Hematopoietic multipotent progenitor cell treated with erythropoietin and hydrocortisone succinate and interleukin-3 and kit ligand, for 4 days (in vitro differentiated cells): ENCODE results near the gene CFAP410.

ENCODE experiments used
- DNase-seq: peaks from one replicate; pipeline ENCODE4 v3.0.0-alpha.2; 2015

The CFAP410 gene

DNA sequence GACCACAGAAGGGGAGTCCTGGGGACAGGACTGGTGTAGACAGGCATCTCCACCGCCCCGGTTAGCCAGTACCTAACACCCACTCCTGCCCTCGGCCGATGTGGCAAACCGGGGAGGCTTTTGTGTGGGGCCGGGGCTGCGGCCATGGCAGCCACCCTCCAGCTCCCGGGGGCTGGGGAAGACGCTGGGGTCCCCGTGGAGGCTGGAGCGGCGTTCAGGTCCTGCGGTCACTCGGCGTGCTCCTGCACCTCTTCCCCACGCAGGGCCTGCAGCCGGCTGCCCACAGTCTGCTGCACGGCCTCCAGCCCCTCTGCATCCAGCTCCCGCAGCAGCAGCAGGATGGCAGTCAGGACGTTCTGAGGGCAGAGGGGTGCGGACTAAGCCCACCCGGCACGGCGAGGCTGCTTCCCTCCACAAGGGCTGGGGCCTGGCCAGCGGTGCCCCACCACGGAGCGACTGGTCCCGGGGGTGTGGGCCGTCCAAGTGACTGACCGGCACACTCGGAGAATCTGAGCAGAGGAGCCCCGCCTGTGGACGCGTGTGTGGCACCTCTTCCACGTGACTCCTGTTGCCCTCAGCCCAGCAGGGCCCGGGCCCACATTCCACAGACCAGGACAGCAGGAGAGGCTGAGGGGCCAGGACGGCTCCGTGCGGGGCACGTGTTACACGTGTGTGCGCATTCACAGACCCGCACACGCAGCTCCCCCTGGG, 9.1 kb downstream of the CFAP410 start:
- no peak for DNase-seq

DNA sequence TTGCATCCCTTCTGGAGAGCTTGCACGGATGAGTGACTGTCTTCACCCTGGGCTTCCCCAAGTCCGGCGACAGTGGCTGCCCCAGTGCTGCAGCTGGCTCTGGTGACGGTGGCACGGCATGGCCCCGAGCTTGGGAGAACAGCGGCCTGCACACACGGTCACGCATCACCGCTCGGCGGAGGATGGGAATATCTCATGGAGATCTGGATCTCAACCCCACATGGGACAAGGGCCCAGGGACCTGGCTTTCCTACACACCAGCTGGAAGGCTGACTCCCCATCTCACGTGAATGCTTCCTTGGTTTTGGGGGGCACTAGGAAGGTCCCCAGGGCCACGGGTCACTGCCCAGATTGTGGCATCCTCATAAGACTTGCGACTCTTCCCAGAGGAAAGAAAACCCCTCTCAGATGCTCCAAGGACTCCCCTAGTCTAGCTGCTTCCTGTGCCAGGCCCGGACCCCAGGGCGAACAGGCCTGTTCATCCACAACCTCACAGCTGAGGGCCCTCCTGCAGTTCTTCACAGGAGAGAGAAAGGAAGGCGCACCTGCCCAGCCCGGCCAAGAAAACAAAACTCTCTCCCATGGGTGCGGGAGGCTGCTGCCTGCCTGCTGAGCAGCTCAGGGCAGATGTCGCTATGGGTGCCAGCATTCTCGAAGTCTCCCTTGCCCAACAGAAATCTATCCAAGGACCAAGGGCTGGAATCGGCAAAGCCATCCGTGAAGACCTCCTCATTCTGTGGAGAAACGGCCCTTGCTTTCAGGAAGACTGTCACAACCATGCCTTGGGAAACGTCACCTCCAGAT, 9.9 kb downstream of the CFAP410 start:
- DNase-seq = no peak

DNA sequence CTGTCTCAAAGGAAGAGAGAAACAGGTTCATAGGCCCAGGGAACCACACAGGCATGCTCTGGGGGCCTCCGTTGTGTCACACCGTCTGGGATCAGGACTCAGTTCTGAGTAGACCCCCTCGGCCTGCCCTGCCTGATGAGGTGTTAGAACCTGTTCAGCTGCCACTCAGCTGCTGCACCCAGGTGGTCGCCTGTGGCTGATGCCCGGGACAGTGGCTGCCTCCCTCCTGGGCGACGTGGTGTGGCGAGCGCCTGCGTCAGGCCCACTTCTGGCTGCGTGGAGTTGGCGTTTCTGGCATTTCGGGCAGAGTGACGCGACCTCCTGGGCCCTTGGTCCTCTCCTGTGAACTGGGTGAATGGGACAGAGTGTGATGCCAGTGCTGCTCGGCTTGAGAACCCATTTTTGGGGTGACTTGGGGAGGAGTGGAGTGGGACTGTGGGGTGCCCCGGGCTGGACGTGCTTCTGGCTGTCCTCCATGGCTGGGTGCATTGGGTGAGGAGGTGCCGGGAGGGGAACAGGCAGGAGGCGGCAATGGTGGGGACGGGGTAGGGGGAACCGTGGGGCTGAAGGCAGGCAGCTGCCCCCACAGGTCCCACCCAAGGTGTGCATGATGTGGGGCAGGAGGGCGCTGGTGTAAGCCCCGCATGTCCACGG, 10.8 kb downstream of the CFAP410 start:
- no peak for DNase-seq

- no peak for DNase-seq
These were observed 11.6 kb downstream of the CFAP410 start for GRCh38 chr21:44327603-44327974.

DNA sequence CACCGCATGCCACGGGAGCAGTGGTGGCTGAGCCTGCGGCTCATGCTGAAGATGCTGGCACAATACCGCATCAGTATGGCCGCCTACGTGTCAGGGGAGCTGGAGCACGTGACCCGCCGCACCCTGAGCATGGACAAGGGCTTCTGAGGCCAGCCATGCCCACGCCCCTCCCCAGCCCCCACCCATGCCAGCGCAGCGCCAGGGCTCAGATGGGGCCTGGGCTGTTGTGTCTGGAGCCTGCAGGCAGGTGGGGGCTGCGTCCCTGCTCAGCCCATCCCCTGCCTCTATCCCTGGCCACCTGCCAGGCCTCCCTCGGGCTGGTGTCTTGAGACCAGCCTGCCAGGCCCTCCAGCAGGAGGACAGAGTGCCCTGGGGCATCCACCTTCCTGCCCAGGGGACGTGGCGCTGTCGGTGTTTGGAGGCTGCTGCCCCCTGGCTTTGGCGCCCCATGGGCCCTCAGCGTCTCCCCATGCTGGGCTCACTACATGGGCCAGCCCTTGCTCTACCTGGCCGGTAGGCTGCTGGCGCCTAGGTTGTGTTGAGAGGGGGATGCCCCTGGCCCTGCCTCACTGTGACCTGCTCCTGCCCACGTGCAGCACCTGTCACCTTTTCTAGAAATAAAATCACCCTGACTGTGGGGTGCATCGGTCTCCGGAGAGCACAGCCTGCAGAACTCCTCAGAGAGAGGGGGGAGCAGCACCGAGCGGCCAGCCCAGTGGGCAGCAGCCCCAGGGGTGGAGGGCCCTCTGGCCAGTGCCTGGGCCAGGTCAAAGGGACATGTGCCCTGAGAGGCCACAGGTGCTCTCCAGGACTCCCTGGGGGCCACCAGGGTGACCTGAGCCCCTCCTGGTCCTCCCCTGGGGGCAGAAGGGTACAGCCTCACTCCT, 12.2 kb downstream of the CFAP410 start:
- DNase-seq = no peak

- no peak for DNase-seq
These were observed 12.9 kb downstream of the CFAP410 start for GRCh38 chr21:44326272-44326647.

DNA sequence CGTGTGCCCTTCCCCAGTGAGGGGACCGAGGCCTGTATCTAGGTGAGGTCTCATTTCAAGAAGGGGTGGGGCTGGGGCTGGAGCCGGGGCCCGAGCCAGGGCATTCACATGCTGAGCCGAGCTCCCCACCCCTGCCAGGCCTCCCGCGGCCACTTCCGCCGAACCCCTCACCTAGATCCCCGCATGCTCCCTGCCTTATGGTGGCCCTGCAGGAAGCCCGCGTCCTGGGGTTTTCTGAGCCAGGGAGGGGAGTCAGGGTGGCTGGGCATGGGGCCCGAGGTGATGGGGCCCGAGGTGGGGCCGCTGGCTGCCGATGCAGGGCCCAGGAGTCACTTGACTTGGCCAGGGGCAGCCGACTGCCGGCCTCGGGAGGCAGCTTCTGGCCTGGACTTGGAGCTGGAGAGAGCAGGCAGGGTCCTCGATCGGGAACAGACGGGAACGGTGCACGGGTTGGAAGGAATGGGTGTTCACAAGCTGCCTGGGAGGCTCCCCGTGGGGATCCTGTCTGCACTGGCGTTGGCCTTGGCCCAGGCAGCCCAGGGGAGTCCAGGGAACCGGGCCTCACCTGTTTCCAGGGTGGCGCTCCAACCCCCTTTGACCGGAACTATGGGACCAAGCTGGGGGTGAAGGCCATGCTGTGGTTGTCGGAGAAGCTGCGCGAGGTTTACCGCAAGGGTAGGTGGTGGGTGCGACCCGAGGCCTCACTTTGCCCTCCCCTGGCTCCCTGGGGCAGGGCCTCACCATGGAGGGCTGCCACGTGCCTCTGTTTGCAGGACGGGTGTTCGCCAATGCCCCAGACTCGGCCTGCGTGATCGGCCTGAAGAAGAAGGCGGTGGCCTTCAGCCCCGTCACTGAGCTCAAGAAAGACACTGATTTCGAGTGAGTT, 13.6 kb downstream of the CFAP410 start:
- no peak for DNase-seq

- no peak for DNase-seq
These were observed 14.4 kb downstream of the CFAP410 start for GRCh38 chr21:44324854-44325107.

DNA sequence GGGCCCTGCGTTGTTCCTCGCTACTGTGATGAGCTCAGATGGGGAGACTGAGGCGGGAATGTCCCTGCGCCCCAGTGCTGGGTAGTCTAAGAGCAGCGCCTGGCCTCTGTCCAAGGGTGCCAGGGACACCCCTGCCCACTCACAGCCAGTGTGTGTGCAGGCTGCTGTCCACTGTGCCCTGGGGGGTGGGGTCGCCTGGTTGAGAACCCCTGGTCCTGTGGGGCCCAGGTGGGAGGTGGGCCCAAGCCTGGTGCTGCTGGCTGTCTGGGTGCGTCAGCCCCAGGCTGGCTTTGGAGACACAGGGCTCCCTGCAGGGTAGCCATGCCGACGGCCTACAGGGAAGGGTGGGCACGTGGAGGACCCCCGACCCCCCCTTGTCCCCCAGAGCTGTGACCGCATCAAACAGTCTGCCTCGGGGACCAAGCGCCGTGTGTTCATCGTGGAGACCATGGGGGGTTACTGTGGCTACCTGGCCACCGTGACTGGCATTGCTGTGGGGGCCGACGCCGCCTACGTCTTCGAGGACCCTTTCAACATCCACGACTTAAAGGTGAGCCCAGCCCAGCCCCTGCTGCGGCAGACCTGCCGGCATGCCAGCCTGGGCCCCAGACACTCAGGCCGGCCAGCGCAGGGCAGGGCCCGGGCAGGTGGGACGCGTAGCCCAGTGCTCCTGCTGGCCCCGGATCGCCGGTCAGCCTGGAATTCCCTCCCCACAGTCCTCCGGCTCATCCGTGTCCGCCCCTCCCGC, 14.9 kb downstream of the CFAP410 start:
- DNase-seq = no peak

- DNase-seq = no peak
These were observed 15.6 kb downstream of the CFAP410 start for GRCh38 chr21:44323591-44323990.

- no peak for DNase-seq
These were observed 16.4 kb downstream of the CFAP410 start for GRCh38 chr21:44322621-44323325.

GRCh38 chr21:44321846-44322450, 17.2 kb downstream of the CFAP410 start:
- DNase-seq = no peak

DNA sequence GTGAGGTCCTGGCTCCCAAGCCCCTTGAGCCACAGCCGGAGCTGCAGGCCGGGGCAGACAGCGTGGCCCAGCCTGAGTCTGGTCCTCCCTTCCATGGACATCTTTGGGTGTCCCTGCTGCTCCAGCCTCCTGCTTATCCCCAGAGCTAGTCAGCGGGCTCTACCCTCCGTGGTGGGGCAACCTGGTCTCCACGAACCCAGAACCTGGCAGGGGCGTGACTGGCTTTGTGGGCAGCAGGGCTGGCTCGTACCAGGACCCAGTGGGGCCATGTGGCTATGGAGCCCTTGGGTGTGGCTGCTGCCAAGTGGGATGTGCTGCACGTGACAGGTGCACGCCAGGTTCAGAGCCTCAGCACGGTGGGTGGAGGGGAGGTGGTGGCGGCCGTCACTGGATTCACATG, 18.3 kb downstream of the CFAP410 start:
- DNase-seq = no peak

GRCh38 chr21:44319407-44320065, 19.7 kb downstream of the CFAP410 start:
- no peak for DNase-seq

DNA sequence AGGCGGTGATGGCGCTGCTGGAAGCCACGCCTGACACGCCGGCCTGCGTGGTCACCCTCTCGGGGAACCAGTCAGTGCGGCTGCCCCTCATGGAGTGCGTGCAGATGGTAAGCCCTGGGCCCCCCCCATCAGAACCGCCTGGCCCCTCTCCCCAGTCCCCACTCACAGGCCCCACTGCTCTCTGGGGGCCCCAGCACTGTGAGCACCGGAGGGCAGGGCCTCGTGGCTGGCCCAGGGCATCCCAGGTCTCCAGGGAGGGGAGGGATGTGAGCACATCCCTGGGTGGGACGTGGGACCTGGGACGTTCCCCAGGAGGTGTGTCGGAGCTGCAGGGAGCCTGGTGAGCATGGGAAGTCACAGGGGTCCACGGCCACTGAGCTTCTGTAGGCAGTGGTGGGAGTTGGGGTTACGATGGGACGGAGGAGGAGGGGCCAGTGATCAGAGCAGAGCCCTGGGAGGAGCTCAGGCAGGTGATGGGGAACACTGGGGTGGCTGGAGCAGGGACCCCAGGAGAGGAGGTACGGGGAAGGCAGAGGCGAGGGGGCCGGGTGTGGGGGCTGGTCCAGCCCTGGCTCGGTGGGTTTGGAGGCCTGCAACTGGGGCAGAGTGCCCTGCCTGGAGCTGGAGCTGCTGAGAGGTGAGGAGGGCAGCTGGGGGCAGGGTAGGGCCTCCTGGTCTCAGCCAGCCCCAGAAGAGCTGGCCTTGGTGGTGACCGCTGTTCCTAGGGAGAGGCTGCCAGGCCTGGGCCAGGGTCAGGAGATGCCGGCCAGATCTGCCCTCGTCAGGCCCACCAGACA, 20.5 kb downstream of the CFAP410 start:
- DNase-seq = no peak

DNA sequence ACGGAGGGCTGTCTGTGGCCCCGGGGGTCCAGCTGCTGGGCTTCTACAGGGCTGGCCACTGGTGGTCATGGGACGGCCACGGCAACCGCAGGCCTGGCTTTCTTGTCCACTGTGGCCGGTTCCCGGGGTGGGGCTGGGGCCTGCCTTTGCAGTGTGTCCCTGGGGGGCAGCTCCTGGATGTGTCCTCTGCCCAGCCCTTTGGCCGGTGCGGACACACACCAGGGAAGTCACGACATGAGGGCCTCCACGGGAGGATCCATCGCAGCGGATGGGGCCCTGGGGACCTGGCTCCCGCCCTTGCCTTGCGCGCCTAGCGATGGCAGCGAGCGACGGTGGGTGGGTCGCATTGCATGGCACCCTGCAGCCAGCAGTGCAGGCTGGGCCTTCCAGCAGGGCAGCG, 21.3 kb downstream of the CFAP410 start:
- no peak for DNase-seq

DNA sequence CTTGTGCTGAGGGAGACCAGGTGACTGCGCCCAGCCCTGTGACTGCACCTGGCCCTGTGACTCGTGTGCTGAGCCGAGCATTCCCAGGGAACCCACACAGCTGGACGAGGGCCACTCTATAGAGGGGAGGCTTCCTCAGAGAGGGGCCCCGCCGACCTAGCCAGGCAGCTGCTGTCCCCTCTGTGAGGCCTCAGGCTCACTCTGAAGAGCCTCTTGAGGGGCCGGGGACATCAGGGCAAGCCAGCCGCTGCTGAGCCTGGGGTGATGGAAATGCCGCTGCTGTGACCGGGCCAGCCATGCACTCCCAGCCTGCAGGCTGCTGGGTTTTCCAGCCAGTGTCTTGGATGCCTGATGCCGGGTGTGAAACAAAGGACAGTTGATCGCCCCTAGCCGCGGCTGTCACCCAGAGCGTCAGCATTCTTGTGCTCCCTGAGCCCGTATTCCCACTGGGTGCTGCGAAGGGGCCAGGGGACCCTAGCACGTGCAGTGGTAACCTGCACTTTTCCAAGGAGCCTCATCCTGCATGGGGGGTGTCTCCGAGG, 21.9 kb downstream of the CFAP410 start:
- no peak for DNase-seq

DNA sequence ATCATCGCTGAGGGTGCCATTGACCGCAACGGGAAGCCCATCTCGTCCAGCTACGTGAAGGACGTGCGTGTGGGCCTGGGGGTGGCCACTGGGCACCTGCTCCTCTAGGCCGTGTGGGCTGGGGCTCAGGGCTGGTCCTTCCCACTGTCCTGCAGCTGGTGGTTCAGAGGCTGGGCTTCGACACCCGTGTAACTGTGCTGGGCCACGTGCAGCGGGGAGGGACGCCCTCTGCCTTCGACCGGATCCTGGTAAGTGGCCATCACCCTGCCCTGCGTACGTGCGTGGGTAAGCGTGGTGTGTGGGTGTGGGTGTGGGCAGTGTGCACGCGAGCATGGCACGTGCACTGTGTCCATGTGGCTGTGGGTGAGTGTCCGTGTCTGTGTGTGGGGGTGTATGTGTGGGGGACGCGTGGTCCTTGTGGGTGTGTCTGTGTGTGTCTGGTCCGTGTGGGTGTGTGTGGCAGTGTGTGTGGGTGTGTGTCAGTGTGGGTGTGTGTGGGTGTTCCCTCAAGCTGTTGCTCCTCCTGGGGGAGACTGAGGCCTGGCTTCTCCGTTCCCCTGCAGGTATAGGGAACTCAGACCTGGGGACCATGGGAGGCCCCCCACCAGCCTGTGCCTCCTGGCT, 22.8 kb downstream of the CFAP410 start:
- no peak for DNase-seq
